ENCODE results near the gene STX10.
"Not testable (repeated sequence)": the region's sequence is repeated elsewhere in the genome, so short reads cannot be mapped to it uniquely, and the experiment has no call there.

The STX10 gene

DNA sequence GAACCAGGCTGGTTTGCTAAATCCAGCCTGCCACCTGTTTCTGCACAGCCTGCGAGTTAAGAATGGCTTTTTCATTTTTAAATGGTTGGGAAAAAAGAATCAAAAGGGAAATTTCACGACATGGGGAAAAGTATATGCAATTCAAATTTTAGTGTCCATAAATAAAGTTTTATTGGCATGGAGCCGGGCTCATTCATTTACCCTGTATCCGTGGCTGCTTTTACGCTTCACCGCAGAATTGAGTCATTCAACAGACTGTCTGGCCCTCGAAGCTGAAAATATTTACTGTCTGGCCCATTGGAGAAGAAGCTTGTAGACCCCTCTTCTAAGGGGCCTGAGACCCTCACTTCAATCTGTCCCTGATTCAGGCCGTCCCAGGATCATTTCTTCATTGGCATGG, 26.2 kb upstream of the STX10 start:
- TF ChIP-seq POLR2AphosphoS5 (IDR thresholded peaks at IDR 0.05; ENCODE audit: low read depth, low read length) = no peak
- no peak for TF ChIP-seq POLR2A (IDR thresholded peaks at IDR 0.05; ENCODE audit: low read depth, low read length)
- no peak for TF ChIP-seq TAF1 (IDR thresholded peaks at IDR 0.05; ENCODE audit: borderline replicate concordance, low read depth, low read length)
- DNase-seq (ENCODE audit: insufficient read length) = no peak
- no peak for FAIRE-seq

DNA sequence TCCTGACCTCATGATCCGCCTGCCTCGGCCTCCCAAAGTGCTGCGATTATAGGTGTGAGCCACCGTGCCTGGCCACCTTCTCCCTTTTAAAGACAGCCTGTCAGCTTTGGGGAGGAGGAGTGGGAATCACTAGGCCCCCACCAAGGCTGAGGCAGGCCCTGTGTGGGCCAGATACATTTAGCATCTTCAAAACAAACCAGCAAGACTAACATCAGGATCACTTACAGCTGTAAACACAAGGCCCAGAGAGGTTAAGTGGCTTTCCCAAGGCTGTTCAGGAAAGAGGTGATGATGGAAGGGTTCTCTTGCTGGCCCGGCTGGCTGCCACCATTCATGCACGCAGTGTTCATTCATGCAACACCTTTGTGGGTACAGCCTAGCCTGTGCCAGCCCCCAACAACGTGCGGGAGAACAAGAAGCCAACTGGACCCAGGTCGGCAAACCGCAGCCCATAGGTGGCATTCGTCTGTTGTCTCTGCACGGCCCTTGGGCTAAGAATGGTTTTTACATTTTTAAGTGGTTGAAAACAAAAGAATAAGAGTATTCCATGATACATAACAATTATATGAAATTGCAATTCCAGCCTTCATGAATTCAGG, 23.1 kb upstream of the STX10 start:
- no peak for DNase-seq (ENCODE audit: insufficient read length)
- FAIRE-seq = no peak
- TF ChIP-seq POLR2A (IDR thresholded peaks at IDR 0.05; ENCODE audit: low read depth, low read length) = no peak

DNA sequence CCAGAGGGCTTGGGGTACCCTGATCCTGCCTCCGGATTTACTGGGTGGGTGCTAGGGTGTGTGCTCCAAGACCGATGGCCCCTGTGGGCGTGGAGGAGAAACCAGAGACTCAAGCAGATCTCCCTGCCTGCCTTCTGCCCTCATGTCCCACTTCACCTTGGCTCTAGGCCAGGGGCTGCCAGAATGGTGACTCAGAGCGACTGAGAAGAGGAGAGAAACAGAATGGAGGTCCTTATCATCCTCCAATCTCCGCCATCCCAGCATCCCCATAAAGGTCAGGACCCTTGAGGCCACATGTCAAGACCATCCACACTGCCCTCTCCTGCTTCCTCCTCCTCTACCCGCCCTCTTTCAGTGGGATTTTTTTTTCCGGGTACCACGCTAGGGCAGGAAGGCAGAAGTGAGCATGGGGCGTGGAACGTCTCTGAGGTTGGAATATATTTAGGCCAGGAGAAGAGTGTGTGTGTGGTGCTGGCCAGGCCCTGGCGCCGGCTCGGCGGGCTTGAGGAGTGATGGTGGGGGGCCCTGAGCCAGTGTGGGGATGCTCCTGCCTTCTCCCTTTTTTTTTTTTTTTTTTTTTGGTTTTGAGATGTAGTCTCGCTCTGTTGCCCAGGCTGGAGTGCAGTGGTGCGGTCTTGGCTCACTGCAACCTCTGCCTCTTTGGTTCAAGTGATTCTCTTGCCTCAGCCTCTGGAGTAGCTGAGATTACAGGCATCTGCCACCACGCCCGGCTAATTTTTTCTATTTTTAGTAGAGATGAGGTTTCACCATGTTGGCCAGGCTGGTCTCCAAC, 22.4 kb upstream of the STX10 start:
- no peak for TF ChIP-seq POLR2AphosphoS5 (IDR thresholded peaks at IDR 0.05; ENCODE audit: low read depth, low read length)
- no peak for TF ChIP-seq POLR2A (IDR thresholded peaks at IDR 0.05; ENCODE audit: low read depth, low read length)
- no peak for TF ChIP-seq TAF1 (IDR thresholded peaks at IDR 0.05; ENCODE audit: borderline replicate concordance, low read depth, low read length)
- DNase-seq (ENCODE audit: insufficient read length) = no peak
- no peak for FAIRE-seq

DNA sequence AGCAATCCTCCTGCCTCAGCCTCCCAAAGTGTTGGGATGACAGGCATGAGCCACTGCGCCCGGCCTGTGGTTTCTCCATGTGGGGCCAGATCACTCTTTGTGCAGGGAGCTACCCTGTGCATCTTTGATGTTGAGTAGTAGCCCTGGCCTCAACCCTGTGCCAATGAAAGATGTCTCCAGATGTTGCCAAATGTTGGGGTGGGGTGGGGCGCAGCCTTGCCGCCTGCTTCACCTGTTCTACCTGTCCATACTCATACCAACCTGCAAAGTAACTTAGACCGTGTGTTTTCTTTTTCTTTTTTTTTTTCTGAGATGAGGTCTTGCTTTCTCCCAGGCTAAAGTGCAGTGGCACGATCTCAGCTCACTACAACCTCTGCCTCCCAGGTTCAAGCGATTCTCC, 21.0 kb upstream of the STX10 start:
- no peak for FAIRE-seq
- TF ChIP-seq POLR2A (IDR thresholded peaks at IDR 0.05; ENCODE audit: low read depth, low read length) (no peak), POLR2AphosphoS5 (IDR thresholded peaks at IDR 0.05; ENCODE audit: low read depth, low read length) (no peak), TAF1 (IDR thresholded peaks at IDR 0.05; ENCODE audit: borderline replicate concordance, low read depth, low read length) (no peak)
- no peak for DNase-seq (ENCODE audit: insufficient read length)

DNA sequence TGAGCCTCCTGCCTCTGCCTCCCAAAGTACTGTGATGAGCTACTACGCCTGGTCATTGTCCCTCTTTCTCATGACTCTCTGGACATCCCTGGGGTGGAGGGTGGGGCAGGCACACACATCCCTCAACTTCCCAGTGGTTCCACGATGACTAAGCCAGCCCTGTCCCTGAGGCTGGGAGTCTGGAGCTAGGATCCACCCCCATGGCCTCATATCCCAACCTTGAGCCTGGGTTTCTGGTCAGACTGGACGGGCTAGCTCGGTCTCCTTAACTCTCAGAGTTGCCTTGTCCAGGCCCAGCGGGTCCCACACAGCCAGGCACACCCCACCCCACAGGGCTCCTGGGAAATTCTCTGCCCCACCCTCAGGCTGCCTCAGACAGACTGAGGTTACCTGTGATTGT, 19.6 kb upstream of the STX10 start:
- DNase-seq (ENCODE audit: insufficient read length) (no peak), FAIRE-seq (no peak)
- TF ChIP-seq POLR2AphosphoS5 (IDR thresholded peaks at IDR 0.05; ENCODE audit: low read depth, low read length) (no peak), TAF1 (IDR thresholded peaks at IDR 0.05; ENCODE audit: borderline replicate concordance, low read depth, low read length) (no peak), POLR2A (IDR thresholded peaks at IDR 0.05; ENCODE audit: low read depth, low read length) (no peak)

DNA sequence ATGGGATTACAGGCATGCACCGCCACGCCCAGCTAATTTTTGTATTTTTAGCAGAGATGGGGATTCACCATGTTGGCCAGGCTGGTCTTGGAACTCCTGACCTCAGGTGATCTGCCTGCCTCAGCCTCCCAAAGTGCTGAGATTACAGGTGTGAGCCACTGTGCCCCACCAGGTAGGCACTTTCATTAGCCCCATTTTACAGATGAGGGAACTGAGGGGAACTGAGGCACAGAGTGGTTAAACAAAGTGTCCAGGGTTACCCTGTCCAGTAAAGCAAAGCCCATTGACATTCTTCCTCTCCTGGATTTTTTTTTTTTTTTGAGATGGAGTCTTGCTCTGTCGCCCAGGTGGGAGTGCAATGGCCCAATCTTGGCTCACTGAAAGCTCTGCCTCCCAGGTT, 16.0 kb upstream of the STX10 start:
- FAIRE-seq; DNase-seq (ENCODE audit: insufficient read length): not testable (repeated sequence)

- TF ChIP-seq POLR2AphosphoS5 (IDR thresholded peaks at IDR 0.05; ENCODE audit: low read depth, low read length) = no peak
- TF ChIP-seq TAF1 (IDR thresholded peaks at IDR 0.05; ENCODE audit: borderline replicate concordance, low read depth, low read length) = no peak
- no peak for TF ChIP-seq POLR2A (IDR thresholded peaks at IDR 0.05; ENCODE audit: low read depth, low read length)
- FAIRE-seq (no peak), DNase-seq (ENCODE audit: insufficient read length) (no peak)
Observed at GRCh38 chr19:13165162-13165997, 15.2 kb upstream of the STX10 start.

DNA sequence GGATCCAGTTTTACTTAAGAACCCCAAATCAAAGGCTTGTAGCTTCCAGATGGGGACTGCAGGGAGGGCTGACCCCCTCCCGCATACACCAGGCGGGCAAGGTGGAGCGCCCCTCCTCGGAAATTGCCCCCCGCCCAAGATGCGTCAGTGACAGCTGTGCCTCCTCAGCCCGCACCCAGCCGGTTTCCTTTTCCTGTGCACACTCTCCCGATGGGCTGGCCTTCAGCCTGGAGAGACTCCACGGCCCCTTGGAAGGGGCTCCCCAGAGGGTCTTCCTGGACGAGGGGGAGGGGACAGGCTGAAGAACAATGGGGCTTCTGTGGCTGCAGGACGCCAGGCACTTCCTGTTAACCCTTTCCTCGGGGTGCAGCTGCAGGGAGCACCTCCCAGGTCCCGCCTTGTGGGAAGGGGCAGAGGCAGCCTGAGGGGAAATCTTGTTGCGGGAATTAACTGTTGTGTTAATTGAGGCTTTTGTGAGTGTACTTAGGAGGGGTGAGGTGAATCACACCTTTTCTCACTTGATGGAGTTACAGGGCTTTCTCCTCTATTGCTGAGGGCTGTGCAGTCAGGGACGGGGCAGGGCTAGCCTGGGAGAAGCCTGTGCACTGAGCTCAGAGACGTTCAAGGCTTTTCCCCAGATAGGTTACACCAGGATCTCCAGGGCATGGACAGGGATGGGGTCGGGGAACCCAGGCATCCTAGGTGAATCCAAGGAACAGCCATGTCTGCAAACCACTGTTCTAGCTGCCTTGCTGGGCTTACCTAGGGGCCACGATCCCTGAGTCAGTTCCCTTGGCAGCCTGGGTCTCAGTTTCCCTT, 14.4 kb upstream of the STX10 start:
- TF ChIP-seq POLR2AphosphoS5 (IDR thresholded peaks at IDR 0.05; ENCODE audit: low read depth, low read length) = no peak
- no peak for TF ChIP-seq TAF1 (IDR thresholded peaks at IDR 0.05; ENCODE audit: borderline replicate concordance, low read depth, low read length)
- no peak for TF ChIP-seq POLR2A (IDR thresholded peaks at IDR 0.05; ENCODE audit: low read depth, low read length)
- FAIRE-seq (no peak), DNase-seq (ENCODE audit: insufficient read length) (no peak)

GRCh38 chr19:13163609-13164342, 13.6 kb upstream of the STX10 start:
- FAIRE-seq = no peak
- no peak for DNase-seq (ENCODE audit: insufficient read length)
- TF ChIP-seq TAF1 (IDR thresholded peaks at IDR 0.05; ENCODE audit: borderline replicate concordance, low read depth, low read length) (0 out of 2 replicates have a peak, but pooled peaks have one; percentile 4), POLR2AphosphoS5 (IDR thresholded peaks at IDR 0.05; ENCODE audit: low read depth, low read length) (no peak), POLR2A (IDR thresholded peaks at IDR 0.05; ENCODE audit: low read depth, low read length) (no peak)

DNA sequence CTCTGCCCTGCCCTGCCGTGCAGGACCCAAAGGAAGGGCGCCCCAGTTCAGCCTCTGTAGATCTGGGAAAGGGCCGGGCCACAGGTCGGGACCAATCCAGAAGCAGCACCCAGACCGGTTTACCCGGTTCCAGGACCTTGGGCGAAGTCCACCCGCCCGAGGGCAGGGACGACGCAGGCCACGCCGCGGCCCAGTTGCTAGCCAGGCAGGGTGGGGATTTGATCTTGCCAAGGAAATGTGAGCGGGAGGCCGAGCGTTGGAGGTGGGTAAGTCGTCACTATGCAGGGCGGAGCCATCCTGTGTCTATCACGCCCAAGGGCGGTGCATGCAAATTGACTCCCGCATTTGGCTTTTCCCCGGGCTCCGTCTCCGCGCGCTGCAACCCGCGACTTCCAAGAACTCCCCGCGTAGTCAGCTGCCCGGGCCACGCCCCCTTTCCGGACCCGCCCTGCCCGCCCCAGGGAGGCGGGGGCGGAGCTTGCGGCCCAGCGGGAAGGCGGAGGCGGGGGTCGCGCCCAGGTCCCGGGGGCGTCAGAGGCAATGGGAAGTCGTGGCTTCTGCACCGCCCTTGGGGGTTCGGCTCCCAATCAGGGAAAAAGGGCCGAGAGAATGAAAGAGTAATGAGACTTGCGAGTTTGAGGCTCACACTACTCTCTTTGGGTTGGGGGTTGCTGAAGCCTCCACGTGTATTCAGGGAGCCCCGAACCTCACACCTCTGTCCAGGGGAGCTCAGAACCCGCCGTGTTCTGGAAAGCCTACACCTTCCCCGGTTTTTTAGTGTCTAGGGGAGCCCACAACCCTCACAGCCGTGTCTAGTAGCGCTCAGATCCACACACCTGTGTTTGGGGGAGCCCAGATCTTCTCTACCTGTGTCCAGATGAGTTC, 12.8 kb upstream of the STX10 start:
- TF ChIP-seq TAF1 (IDR thresholded peaks at IDR 0.05; ENCODE audit: borderline replicate concordance, low read depth, low read length) (no peak), POLR2A (IDR thresholded peaks at IDR 0.05; ENCODE audit: low read depth, low read length) (peak; percentile 71; the same call in 1 of the 2 replicates), POLR2AphosphoS5 (IDR thresholded peaks at IDR 0.05; ENCODE audit: low read depth, low read length) (0 out of 2 replicates have a peak, but pooled peaks have one; percentile 52)
- DNase-seq (ENCODE audit: insufficient read length) (no peak), FAIRE-seq (peak; percentile 82)
